Measurements from ENCODE around the gene GSTT4.
A peak's percentile ranks its signal among the peaks of the same experiment; 100 is the strongest.
"Not testable (repeated sequence)": the region's sequence is repeated elsewhere in the genome, so short reads cannot be mapped to it uniquely, and the experiment has no call there.

GSTT4 gene

DNA sequence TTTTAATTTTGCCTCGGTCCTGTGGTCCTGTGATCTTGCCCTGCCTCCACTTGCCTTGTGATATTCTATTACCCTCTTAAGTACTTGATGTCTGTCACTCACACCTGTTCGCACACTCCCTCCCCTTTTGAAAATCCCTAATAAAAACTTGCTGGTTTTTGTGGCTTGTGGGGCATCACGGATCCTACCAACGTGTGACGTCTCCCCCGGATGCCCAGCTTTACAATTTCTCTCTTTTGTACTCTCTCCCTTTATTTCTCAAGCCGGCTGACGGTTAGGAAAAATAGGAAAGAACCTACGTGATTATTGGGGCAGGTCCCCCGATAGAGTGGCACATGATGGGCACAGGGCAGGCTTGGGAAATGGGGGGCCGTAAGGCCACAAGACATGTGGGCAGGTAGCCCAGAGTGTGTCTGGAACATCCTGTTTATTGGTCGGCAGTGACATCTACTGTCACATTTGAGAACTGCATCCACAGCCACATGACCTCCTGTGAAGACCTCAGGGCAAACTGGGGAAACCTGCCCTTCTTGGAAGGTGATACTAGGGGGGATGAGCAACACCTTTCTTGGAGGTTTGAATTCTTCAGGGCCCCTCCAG lies 48.9 kb downstream of the GSTT4 start:
- H3K27ac ChIP-seq; H3K4me3 ChIP-seq (ENCODE audit: low read depth, low read length); H3K36me3 ChIP-seq; H3K9me3 ChIP-seq (ENCODE audit: severe bottlenecking); H3K27me3 ChIP-seq (ENCODE audit: insufficient read depth, low read depth, severe bottlenecking): not testable (repeated sequence)
- TF ChIP-seq CTCF (IDR thresholded peaks at IDR 0.05; ENCODE audit: low read depth, low read length) = peak; percentile 80
- peak; percentile 74 for DNase-seq

GRCh38 chr22:23955886-23956285 lies 49.4 kb downstream of the GSTT4 start:
- not testable (repeated sequence) for H3K36me3 ChIP-seq; H3K27me3 ChIP-seq (ENCODE audit: insufficient read depth, low read depth, severe bottlenecking); DNase-seq; H3K27ac ChIP-seq; H3K4me3 ChIP-seq (ENCODE audit: low read depth, low read length); H3K9me3 ChIP-seq (ENCODE audit: severe bottlenecking)

DNA sequence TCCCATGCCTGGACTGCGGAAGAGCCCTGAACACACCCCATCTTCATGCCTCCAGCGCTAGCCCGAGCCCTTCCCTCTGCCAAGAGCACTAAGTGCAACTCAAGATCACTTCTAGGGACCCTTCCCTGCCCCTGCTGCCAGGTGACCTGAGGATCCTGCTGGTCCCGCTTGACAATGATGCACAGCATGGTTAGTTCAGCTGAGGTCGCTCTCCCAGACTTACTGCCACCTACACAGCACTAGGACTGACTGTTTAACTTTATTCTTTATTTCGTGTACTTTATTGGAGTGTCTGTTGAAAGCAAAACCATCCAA lies 50.3 kb downstream of the GSTT4 start:
- not testable (repeated sequence) for H3K27ac ChIP-seq; H3K9me3 ChIP-seq (ENCODE audit: severe bottlenecking); H3K4me3 ChIP-seq (ENCODE audit: low read depth, low read length); H3K36me3 ChIP-seq; H3K27me3 ChIP-seq (ENCODE audit: insufficient read depth, low read depth, severe bottlenecking)
- peak; percentile 38 for DNase-seq

- H3K27me3 ChIP-seq (ENCODE audit: insufficient read depth, low read depth, severe bottlenecking); H3K36me3 ChIP-seq; DNase-seq; H3K4me3 ChIP-seq (ENCODE audit: low read depth, low read length); H3K27ac ChIP-seq; H3K9me3 ChIP-seq (ENCODE audit: severe bottlenecking): not testable (repeated sequence)
Measured at GRCh38 chr22:23954193-23954990, 50.9 kb downstream of the GSTT4 start.

DNA sequence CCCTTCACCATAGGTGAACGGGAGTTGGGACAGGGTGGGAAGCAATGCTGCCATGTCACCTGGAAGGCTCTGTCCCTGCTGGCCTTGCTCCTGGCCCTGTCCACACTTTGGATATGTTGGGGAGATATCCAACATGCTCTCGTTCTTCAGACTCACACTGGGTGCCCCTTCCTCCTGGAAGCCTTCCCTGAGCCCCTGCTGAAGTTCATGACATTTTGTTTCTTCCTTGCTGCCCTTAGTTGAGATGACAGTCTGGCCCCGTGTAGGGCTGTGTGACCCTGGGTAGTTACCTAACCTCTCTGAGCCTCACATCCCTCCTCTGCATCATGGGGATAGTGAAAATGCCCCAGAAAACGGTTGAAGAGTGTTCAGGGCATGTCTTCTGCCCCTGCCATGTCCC lies 51.8 kb downstream of the GSTT4 start:
- H3K4me3 ChIP-seq (ENCODE audit: low read depth, low read length); DNase-seq; H3K27me3 ChIP-seq (ENCODE audit: insufficient read depth, low read depth, severe bottlenecking); H3K36me3 ChIP-seq; H3K9me3 ChIP-seq (ENCODE audit: severe bottlenecking); H3K27ac ChIP-seq: not testable (repeated sequence)

DNA sequence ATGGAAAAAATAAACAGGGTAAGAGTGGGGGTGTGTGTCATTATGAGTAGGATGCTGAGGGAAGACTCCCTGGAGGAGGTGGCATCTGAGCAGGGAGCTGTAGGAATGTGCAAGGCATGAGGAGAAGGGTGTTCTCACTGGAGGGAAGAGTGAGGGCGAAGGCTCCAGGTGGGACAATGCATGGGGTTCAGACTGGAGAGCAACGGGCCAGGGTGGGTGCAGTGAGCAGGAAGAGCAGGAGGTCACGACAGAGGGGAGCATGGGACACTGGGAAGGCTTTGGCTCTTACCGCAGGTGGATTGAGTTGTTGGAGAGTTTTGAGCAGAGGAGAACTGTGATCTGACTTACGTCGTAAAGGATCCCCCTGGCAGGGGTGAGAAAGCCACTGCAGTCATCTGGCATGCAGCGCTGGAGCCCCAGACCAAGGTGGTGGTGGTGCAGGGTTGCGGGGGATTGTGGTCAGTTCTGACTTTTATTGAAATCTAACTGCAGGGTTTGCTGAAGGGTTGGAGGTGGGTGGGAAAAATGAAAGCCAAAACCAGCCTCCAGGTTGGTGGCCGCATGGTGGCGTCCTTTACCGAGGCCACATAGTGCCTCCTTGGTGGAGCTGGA lies 52.4 kb downstream of the GSTT4 start:
- not testable (repeated sequence) for DNase-seq; H3K27me3 ChIP-seq (ENCODE audit: insufficient read depth, low read depth, severe bottlenecking); H3K9me3 ChIP-seq (ENCODE audit: severe bottlenecking); H3K36me3 ChIP-seq; H3K27ac ChIP-seq; H3K4me3 ChIP-seq (ENCODE audit: low read depth, low read length)

DNA sequence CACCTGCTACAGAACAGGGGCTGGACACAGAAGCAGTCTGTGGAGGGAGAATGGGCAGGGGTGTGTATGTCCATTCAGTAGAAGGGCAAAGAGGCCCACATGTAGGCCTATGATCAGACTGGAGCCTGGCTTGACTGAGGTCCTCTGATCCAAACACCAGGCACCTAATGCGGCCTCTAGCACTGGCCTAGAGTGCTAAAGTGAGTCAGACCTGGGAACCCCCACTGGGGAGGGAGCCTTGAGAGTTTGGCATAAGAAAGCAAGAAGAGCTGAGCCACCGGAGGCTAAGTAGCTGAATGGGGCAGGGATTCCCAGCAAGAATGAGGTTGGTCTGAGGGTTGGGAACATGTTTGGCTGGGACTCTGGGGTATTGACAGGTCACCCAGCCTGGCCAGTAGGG lies 53.9 kb downstream of the GSTT4 start:
- not testable (repeated sequence) for H3K36me3 ChIP-seq, DNase-seq

DNA sequence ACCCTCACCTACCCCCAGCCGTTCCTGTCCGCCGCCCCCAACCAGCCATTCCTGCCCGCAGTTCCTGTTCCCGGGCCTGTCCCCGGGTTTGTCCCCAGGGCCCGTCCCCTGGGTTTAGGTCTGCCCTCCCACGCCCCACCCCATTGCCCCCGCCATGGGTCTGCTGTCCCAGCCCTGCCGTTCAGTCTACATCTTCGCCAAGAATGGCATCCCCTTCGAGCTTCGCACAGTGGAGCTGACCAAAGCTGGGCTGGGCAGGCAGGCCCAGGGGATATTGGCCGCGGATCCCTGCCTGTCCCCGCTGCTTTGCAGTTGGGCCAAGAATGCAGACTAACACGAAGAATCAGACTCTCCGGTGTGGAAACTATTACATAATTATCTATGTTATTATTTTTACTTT lies 55.5 kb downstream of the GSTT4 start:
- H3K27ac ChIP-seq; H3K9me3 ChIP-seq (ENCODE audit: severe bottlenecking); H3K27me3 ChIP-seq (ENCODE audit: insufficient read depth, low read depth, severe bottlenecking); H3K36me3 ChIP-seq; H3K4me3 ChIP-seq (ENCODE audit: low read depth, low read length); DNase-seq: not testable (repeated sequence)

More for the DNA sequence above, 53.9 kb downstream of the GSTT4 start:
- not testable (repeated sequence) for H3K27ac ChIP-seq; H3K4me3 ChIP-seq (ENCODE audit: low read depth, low read length); H3K27me3 ChIP-seq (ENCODE audit: insufficient read depth, low read depth, severe bottlenecking); H3K9me3 ChIP-seq (ENCODE audit: severe bottlenecking)
